HG03571 (cell line): ENCODE results near the gene PEMT.

Source experiments
- ATAC-seq: cut with Tn5 transposase; IDR thresholded peaks from one replicate; pipeline ENCODE4 v1.9.1; 2021; ENCODE audit not compliant: unreplicated experiment

Gene PEMT

GRCh38 chr17:17537311-17538099, 54.0 kb downstream of the PEMT start:
- ATAC-seq, result no peak

GRCh38 chr17:17536702-17537101, 54.8 kb downstream of the PEMT start:
- ATAC-seq, result no peak

GRCh38 chr17:17535957-17536356, 55.6 kb downstream of the PEMT start:
- no peak for ATAC-seq

- ATAC-seq, result no peak
These were observed 57.5 kb downstream of the PEMT start for GRCh38 chr17:17533901-17534441.

GRCh38 chr17:17532991-17533390, 58.5 kb downstream of the PEMT start:
- no peak for ATAC-seq

- ATAC-seq, result no peak
These were observed 60.4 kb downstream of the PEMT start for GRCh38 chr17:17531156-17531555.

- no peak for ATAC-seq
These were observed 62.5 kb downstream of the PEMT start for GRCh38 chr17:17528696-17529652.

GRCh38 chr17:17527956-17528500, 63.5 kb downstream of the PEMT start:
- ATAC-seq, result no peak

- no peak for ATAC-seq
These were observed 64.0 kb downstream of the PEMT start for GRCh38 chr17:17527534-17527933.

GRCh38 chr17:17526369-17526768, 65.1 kb downstream of the PEMT start:
- no peak for ATAC-seq

- ATAC-seq, result no peak
These were observed 65.6 kb downstream of the PEMT start for GRCh38 chr17:17525956-17526355.

- ATAC-seq, result no peak
These were observed 66.2 kb downstream of the PEMT start for GRCh38 chr17:17525311-17525710.

- no peak for ATAC-seq
These were observed 67.6 kb downstream of the PEMT start for GRCh38 chr17:17523731-17524490.

GRCh38 chr17:17523001-17523730, 68.3 kb downstream of the PEMT start:
- no peak for ATAC-seq

GRCh38 chr17:17520599-17521232, 70.8 kb downstream of the PEMT start:
- ATAC-seq, result no peak

GRCh38 chr17:17519886-17520285, 71.6 kb downstream of the PEMT start:
- ATAC-seq, result no peak

GRCh38 chr17:17518951-17519350, 72.6 kb downstream of the PEMT start:
- no peak for ATAC-seq

GRCh38 chr17:17518014-17518413, 73.5 kb downstream of the PEMT start:
- ATAC-seq, result no peak

GRCh38 chr17:17516941-17517720, 74.4 kb downstream of the PEMT start:
- no peak for ATAC-seq
